ENCODE data around the gene PLA2G6.

- no peak for TF ChIP-seq EZH2 (IDR thresholded peaks at IDR 0.05; ENCODE audit: insufficient read depth, poor library complexity, severe bottlenecking)
- no peak for TF ChIP-seq EZH2phosphoT487 (IDR thresholded peaks at IDR 0.05; ENCODE audit: insufficient read depth, low read depth)
These were observed 93.8 kb downstream of the PLA2G6 start for GRCh38 chr22:38087855-38088254.

Data from GM23248 (cell line).